HG02763 (cell line): ENCODE measurements around the gene PCIF1.
"Not testable (repeated sequence)": the region's sequence is repeated elsewhere in the genome, so short reads cannot be mapped to it uniquely, and the experiment has no call there.

Source experiments
- ATAC-seq: cut with Tn5 transposase; IDR thresholded peaks from one replicate; pipeline ENCODE4 v1.9.1; 2021; ENCODE audit warnings: mild to moderate bottlenecking, moderate library complexity; ENCODE audit not compliant: unreplicated experiment

PCIF1 gene

DNA sequence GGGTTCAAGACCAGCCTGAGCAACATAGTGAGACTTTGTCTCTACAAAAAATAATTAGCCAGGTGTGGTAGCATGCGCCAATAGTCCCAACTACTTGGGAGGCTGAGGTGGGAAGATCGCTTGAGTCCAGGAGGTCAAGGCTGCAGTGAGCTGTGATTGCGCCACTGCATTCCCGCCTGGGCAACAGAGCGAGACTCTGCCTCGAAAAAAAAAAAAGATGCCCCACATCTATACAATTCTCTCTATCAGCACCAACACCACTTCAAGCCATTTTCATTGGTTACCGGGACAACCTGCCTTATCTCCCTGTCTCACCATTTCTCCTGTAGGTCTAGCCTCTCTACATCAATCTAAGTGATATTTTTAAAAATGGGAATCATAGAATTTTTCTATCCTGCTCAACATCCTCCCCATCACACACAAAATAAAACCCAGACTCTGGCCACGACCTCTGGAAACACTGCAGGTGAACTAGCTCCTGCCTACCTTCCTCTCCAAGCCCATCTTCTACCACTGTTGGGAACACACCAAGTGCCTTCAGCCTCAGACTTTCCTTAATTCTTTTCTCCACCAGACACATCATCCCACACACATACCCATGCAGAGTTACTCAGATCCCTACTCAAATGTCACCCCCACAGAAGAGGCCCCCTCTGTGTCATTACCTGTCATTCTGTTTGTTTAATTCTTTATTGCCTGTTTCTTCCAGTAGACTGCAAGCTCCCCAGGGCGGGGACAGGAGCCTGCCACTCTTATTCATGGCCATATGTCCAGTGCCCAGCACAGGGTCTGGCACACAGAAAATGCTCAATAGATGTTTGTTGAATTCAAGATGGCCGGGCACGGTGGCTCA is 12.9 kb upstream of the PCIF1 start:
- no peak for ATAC-seq

- no peak for ATAC-seq
These were observed 9.9 kb upstream of the PCIF1 start for GRCh38 chr20:45924391-45925261.

- no peak for ATAC-seq
These were observed 8.5 kb upstream of the PCIF1 start for GRCh38 chr20:45925821-45926506.

DNA sequence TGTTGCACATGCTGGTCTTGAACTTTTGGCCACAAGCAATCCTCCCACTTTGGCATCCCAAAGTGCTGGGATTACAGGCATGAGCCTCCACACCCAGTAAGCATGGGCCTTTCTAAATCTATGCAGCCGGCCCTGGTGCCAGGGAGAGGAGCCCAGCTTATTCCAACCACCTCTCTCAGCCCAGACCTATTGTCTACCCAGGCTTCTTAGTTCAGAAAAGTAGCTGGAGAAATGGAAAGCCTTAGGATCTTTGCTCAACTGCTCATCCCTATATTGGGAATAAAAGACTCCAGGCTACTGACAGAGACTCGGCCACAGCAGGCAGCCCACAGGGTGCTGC is 7.8 kb upstream of the PCIF1 start:
- no peak for ATAC-seq

GRCh38 chr20:45927071-45927878 is 7.2 kb upstream of the PCIF1 start:
- no peak for ATAC-seq

GRCh38 chr20:45931680-45932079 is 2.8 kb upstream of the PCIF1 start:
- not testable (repeated sequence) for ATAC-seq

DNA sequence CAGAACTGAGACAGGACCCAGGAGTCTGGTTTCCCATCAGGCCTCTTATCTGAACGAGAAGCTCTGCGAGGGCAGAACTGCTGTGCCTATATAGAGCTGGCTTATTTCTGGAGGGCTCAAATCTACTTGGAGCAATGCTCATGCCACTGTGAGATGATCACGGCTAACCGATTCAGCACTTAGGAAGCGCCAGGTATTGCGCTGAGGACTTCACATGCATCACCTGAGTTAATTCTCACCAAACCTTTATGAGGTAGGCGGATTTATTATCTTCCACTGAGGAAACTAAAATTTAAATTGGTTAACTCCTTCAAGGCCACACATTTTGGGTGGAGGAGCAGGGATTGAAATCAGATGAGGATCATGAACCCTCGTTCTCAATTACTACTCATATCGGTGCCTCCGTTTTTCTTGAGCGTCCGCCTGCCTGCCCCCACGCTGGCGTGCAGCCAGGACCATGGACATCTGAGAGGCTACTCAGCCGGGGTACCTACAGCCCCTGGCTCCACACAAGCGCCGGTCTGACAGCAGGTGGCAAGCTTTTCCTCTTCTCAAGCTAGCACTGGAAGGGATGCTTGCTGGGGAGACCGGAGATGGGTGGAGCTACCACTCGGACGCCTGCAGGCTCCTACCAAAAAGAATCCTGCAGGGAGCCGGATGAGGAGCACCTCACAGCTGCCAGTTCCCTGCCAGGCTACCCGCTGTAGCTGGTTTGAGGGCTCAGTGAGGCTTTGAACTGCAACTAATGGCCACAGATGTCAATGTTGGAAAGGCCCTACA is 1.0 kb upstream of the PCIF1 start:
- ATAC-seq, result no peak

DNA sequence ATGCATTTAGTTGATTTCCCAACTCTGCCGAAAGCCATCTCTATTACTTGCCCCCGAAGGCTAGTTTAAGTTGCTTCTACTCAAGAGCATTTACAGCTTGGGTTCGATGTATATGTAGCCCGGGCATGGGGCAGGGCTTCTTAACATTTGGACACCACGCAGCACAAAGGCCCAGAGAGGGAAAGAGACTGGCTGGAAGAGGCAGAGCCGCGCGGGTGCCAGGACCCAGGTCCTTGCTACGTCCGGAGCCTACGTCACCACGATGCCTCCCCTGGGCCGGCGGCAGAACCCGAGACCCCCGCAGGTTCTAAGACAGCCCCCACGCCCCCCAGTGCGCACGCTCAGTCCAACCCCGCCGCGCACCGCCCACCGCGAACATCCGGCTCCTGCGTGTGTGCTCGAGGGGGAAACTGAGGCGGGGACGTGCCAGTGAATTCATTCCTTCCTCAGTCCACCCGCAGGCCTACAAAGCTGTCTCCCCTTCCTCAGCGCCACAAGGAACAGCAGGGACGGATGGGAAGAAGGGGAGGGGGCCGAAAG is 367 bp upstream of the PCIF1 start:
- peak; percentile 11 for ATAC-seq

GRCh38 chr20:45935416-45936046 is 1.0 kb downstream of the PCIF1 start:
- ATAC-seq, result no peak

DNA sequence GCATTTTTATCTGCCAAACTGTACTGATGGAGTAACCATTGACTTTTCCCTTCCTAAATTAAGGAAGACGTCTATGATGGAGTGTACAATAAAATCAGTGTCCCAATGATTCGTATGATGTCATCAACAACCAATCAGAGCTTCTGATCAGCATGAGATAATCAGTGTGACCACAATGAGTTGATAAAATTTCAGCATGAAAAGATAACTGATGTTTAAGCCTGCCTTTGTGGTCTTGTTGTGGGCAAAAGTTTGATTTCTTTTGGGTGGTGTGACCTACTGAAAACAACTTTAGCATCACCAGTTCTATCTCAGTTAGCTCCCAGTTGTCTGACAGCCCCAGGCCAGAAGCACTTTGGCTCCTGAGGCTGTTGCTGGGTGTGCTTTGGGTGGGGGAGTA is 3.3 kb downstream of the PCIF1 start:
- ATAC-seq, result no peak

DNA sequence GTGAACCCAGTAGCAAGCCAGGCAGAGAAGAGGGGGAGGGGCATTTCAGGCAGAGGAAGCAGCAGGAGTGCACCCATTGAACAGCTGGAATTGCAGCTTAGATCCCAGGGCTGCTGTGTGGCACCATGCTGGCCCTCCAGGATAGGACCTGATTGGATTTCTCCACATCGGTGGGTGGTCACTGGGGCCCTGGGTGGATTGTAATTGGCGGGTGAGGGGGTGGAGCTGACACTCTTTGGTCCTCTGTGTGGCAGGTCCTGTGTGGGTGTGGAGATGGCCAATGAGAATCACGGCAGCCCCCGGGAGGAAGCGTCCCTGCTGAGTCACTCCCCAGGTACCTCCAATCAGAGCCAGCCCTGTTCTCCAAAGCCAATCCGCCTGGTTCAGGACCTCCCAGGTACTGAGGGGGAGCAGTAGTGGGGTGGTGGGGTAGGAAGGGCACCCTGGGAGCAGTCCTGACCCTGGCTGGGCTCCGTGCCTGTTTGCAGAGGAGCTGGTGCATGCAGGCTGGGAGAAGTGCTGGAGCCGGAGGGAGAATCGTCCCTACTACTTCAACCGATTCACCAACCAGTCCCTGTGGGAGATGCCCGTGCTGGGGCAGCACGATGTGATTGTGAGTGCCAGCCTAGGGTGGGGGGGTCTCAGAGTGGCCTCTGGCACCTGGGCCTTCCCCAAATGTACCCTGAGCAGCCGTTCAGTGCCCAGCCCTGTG is 4.4 kb downstream of the PCIF1 start:
- ATAC-seq, result no peak

DNA sequence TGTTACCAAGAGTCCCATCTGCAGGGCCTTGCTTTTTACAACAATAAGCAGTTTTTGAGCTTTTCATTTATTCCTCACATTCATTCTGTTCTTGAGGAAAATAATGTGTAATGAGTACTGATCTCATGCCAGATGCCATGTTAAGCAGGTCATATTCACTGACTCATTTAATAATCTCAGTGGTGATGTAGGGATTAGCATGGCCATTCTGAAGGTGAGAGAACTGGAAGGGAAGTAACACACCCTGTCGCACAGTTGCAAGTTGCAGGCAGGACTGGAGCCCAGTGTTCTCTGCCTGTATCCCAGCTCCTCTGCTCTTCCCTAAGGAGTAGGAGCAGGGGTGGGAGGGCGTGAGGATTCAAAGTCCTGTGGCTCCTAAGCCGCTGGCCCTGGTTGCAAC is 5.6 kb downstream of the PCIF1 start:
- ATAC-seq, result no peak

DNA sequence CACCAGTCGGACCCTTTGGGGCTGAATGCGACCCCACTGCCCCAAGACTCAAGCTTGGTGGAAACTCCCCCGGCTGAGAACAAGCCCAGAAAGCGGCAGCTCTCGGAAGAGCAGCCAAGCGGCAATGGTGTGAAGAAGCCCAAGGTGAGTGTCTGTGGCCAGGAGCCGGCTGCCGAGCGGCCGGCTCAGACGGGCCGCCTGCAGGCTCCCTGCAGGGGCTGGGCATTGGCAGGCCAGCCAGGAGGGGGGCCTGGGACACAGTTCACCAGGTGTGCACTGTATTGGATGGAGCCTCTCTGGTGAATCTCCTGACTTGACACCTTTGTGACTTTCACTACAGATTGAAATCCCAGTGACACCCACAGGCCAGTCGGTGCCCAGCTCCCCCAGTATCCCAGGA is 6.0 kb downstream of the PCIF1 start:
- no peak for ATAC-seq

DNA sequence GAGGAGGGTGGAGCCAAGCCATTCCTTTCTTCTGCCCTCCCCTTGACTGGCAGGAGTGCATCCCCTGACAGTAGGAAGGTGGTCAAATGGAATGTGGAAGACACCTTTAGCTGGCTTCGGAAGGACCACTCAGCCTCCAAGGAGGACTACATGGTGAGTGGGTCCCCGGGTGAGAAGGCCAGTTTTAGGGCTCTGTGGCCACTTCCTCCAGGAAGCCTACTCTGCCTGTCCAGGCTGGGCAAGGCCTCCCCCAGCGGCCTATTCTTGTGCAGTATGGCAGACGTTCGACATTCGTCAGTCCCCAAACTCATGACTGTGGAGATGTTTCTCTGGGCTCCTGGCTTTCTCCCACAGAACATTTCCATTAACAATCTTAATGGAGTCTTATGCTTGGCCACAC is 9.1 kb downstream of the PCIF1 start:
- no peak for ATAC-seq

- no peak for ATAC-seq
These were observed 9.9 kb downstream of the PCIF1 start for GRCh38 chr20:45944151-45944964.

- no peak for ATAC-seq
These were observed 10.6 kb downstream of the PCIF1 start for GRCh38 chr20:45944965-45945677.

DNA sequence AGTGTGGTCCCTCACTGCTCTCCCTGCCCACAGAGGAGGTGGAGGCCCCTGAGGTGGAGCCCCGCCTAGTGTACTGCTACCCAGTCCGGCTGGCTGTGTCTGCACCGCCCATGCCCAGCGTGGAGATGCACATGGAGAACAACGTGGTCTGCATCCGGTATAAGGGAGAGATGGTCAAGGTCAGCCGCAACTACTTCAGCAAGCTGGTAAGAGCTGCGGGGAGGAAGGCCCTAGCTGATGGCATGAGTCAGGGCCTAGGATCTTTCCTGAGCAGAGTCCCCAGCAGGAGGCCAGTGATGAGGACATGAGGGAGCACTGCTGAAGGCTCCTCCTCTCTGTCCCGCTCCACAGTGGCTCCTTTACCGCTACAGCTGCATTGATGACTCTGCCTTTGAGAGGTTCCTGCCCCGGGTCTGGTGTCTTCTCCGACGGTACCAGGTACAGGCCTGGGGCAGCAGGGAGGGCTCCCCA is 11.2 kb downstream of the PCIF1 start:
- no peak for ATAC-seq
